ENCODE measurements around the gene KANSL2.

KANSL2 gene

DNA sequence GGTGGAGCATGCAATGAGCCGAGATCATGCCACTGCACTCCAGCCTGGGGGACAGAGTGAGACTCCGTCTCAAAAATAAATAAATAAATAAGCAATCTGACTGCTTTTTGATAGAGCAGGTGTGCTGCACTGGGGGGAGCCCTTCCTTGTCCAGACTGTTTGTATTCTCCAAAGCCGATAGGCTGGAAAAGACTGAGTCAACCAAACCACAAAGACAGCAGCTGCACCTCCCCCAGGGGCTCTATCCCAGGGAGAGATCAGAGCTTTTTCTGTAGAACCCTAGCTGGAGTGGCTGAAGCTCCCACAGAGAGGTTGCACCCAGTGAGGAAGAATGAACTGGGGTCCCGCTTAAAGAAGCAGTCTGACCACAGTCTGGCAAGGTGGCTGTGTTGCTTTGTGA lies 66.4 kb downstream of the KANSL2 start:
- no peak for DNase-seq

- DNase-seq = no peak
Observed at GRCh38 chr12:48613321-48613720, 68.7 kb downstream of the KANSL2 start.

Data from amygdala (tissue), 56 donors.